HG02938 (cell line): Measurements from ENCODE around the gene SSBP3.
A peak's percentile ranks its signal among the peaks of the same experiment; 100 is the strongest.
"Not testable (repeated sequence)": the region's sequence is repeated elsewhere in the genome, so short reads cannot be mapped to it uniquely, and the experiment has no call there.

Experiments used
- ATAC-seq: cut with Tn5 transposase; IDR thresholded peaks from one replicate; pipeline ENCODE4 v1.9.1; 2021; ENCODE audit warnings: mild to moderate bottlenecking, moderate library complexity; ENCODE audit not compliant: unreplicated experiment

SSBP3 gene

GRCh38 chr1:54228638-54229079, 177.5 kb downstream of the SSBP3 start:
- ATAC-seq = no peak

GRCh38 chr1:54227891-54228310, 178.3 kb downstream of the SSBP3 start:
- no peak for ATAC-seq

- no peak for ATAC-seq
These were observed 179.0 kb downstream of the SSBP3 start for GRCh38 chr1:54227091-54227602.

GRCh38 chr1:54225986-54226559, 180.1 kb downstream of the SSBP3 start:
- no peak for ATAC-seq

- ATAC-seq = no peak
These were observed 180.8 kb downstream of the SSBP3 start for GRCh38 chr1:54225378-54225777.

GRCh38 chr1:54224233-54224632, 182.0 kb downstream of the SSBP3 start:
- ATAC-seq = no peak

- no peak for ATAC-seq
These were observed 182.6 kb downstream of the SSBP3 start for GRCh38 chr1:54223441-54224202.

GRCh38 chr1:54222711-54223110, 183.5 kb downstream of the SSBP3 start:
- ATAC-seq = no peak

- no peak for ATAC-seq
These were observed 184.2 kb downstream of the SSBP3 start for GRCh38 chr1:54221867-54222484.

GRCh38 chr1:54221113-54221834, 184.9 kb downstream of the SSBP3 start:
- ATAC-seq = no peak

GRCh38 chr1:54220004-54220811, 186.0 kb downstream of the SSBP3 start:
- no peak for ATAC-seq

GRCh38 chr1:54219688-54220003, 186.5 kb downstream of the SSBP3 start:
- ATAC-seq = no peak

GRCh38 chr1:54218883-54219687, 187.1 kb downstream of the SSBP3 start:
- no peak for ATAC-seq

- ATAC-seq = no peak
These were observed 190.7 kb downstream of the SSBP3 start for GRCh38 chr1:54215523-54215922.

- ATAC-seq = no peak
These were observed 193.3 kb downstream of the SSBP3 start for GRCh38 chr1:54212872-54213271.

- ATAC-seq = not testable (repeated sequence)
These were observed 198.3 kb downstream of the SSBP3 start for GRCh38 chr1:54207896-54208295.

- ATAC-seq = no peak
These were observed 198.9 kb downstream of the SSBP3 start for GRCh38 chr1:54207287-54207686.

- no peak for ATAC-seq
These were observed 202.0 kb downstream of the SSBP3 start for GRCh38 chr1:54204199-54204598.

GRCh38 chr1:54200519-54200997, 205.6 kb downstream of the SSBP3 start:
- ATAC-seq = peak; percentile 15
